Endodermal cell (in vitro differentiated cells): ENCODE measurements around the gene MED13L. TPM values are rescaled to one million over a fixed set of nuclear protein-coding genes. Genes with fewer than 3 reads are reported as not detected.

ENCODE experiments used
- DNase-seq: peaks from one replicate; pipeline ENCODE4 v3.0.0-alpha.2; 2017
- H3K27ac ChIP-seq: 2 replicates; pipeline ENCODE4 v1.5.1; 2013; ENCODE audit warnings: mild to moderate bottlenecking, low read depth, low read length, moderate library complexity
- H3K27me3 ChIP-seq: 2 replicates; pipeline ENCODE4 v1.6.1; 2013; ENCODE audit warnings: mild to moderate bottlenecking, low read length, moderate library complexity; ENCODE audit not compliant: insufficient read depth, control insufficient read depth, poor library complexity, severe bottlenecking
- H3K36me3 ChIP-seq: 2 replicates; pipeline ENCODE4 v1.7.0; 2013; ENCODE audit warnings: mild to moderate bottlenecking, low read length, moderate library complexity; ENCODE audit not compliant: control insufficient read depth, insufficient read depth
- H3K4me1 ChIP-seq: one replicate; pipeline ENCODE4 v1.7.0; 2013; ENCODE audit warnings: low read length; ENCODE audit not compliant: control insufficient read depth, insufficient read depth
- H3K4me3 ChIP-seq: 2 replicates; pipeline ENCODE4 v1.5.1; 2013; ENCODE audit warnings: mild to moderate bottlenecking, low read length, moderate library complexity
- H3K9ac ChIP-seq: 2 replicates; pipeline ENCODE4 v1.6.1; 2013; ENCODE audit warnings: mild to moderate bottlenecking, low read length, moderate library complexity; ENCODE audit not compliant: poor library complexity, severe bottlenecking; ENCODE audit errors: extremely low read depth
- H3K9me3 ChIP-seq: 2 replicates; pipeline ENCODE4 v1.6.1; 2013; ENCODE audit warnings: mild to moderate bottlenecking, low read length, moderate library complexity; ENCODE audit not compliant: control insufficient read depth
- H3K27ac Mint-ChIP-seq: 2 replicates; pipeline ENCODE4 v1.8.0; 2020; ENCODE audit warnings: mixed read lengths
- H3K27me3 Mint-ChIP-seq: 2 replicates; pipeline ENCODE4 v1.8.0; 2021; ENCODE audit warnings: mild to moderate bottlenecking, mixed read lengths; ENCODE audit not compliant: insufficient read depth
- H3K36me3 Mint-ChIP-seq: 2 replicates; pipeline ENCODE4 v1.8.0; 2020; ENCODE audit warnings: low read depth, mixed read lengths
- H3K4me1 Mint-ChIP-seq: 2 replicates; pipeline ENCODE4 v1.8.0; 2020; ENCODE audit warnings: mixed read lengths
- H3K4me3 Mint-ChIP-seq: 2 replicates; pipeline ENCODE4 v1.8.0; 2020; ENCODE audit warnings: mild to moderate bottlenecking, moderate library complexity, mixed read lengths
- H3K9me3 Mint-ChIP-seq: 2 replicates; pipeline ENCODE4 v1.8.0; 2020; ENCODE audit warnings: mild to moderate bottlenecking, mixed read lengths
- CTCF ChIP-seq: fragments of 200-600 bp; sonication (generic); conservative IDR thresholded peaks from 2 replicates; pipeline ENCODE4 v1.5.0; 2021; ENCODE audit warnings: antibody characterized with exemption, mild to moderate bottlenecking
- WGBS, 2 experiments: methylation state at CpG; one replicate each; pipeline versions ENCODE4 v1.1.5 to v1.1.7; 2013; ENCODE audit warnings: missing lambda C conversion rate in 2 of 2, mixed read lengths in 1 of 2; ENCODE audit not compliant: insufficient coverage in 1 of 2, insufficient read length in 1 of 2; 5-methylcytosine and 5-hydroxymethylcytosine counted together
- microRNA-seq: library from miRNA; unstranded; fragments of <30 nt; microRNA quantifications from one replicate; pipeline ENCODE4 v1.2.0, GENCODE V29; 2020; ENCODE audit warnings: borderline microRNAs expressed
- total RNA-seq, 2 donors: library from RNA; stranded (reverse); fragmentation: NEBNext Ultra II Directional in 1 of 2; extraction: Animal tissue kit (Norgen Biotek cat#: 25700) in 1 of 2; gene quantifications; 2 replicates in 1 of 2; 3 replicates in 1 of 2; pipeline ENCODE4 v1.2.1, GENCODE V29; 2021

Gene MED13L
- total RNA-seq, 2 donors from 2014 or later, result 101 to 111 TPM

DNA sequence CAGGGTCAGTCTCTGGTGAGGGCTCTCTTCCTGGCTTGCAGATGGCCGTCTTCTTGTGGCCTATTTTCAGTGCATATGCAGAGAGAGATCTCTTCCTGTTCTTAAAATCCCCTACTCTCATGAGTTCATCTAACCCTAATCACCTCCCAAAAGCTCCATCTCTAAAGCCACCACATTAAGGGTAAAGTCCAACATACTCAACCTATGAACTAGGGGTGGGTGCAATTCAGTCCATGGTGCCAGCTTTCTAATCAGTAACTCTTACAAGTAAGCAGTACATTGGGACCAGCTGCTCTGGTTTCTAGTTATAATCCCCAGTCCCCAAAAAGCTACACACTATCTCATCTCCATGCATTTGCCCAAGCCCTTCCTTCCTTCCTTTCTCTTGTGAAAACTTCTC lies 365.1 kb downstream of the MED13L start:
- H3K9me3 ChIP-seq, result peaks cover 5% of the 10 kb centered on the region
- Mint-ChIP-seq H3K4me3 (no peak overlapping the region), H3K36me3 (no peaks in the 10 kb centered on the region), H3K9me3 (no peaks in the 10 kb centered on the region), H3K4me1 (peaks cover 6% of the 10 kb centered on the region), H3K27ac (no peak overlapping the region), H3K27me3 (peaks cover 61% of the 10 kb centered on the region)
- TF ChIP-seq CTCF, result no peak
- H3K27ac ChIP-seq, result no peak overlapping the region
- peaks cover 2% of the 10 kb centered on the region for H3K4me1 ChIP-seq
- WGBS, 2 experiments, result 95 to 100% methylated on average over 1 of the region's 1 CpG
- H3K4me3 ChIP-seq, result no peak overlapping the region
- no peaks in the 10 kb centered on the region for H3K36me3 ChIP-seq
- peaks cover 62% of the 10 kb centered on the region for H3K27me3 ChIP-seq
- no peak overlapping the region for H3K9ac ChIP-seq
- no peak for DNase-seq

- TF ChIP-seq CTCF, result no peak
- Histone ChIP-seq H3K9ac (no peak overlapping the region), H3K4me3 (no peak overlapping the region), H3K4me1 (peaks cover 2% of the 10 kb centered on the region), H3K27ac (no peak overlapping the region), H3K36me3 (no peaks in the 10 kb centered on the region), H3K27me3 (peaks cover 59% of the 10 kb centered on the region), H3K9me3 (peaks cover 5% of the 10 kb centered on the region)
- Mint-ChIP-seq H3K36me3 (no peaks in the 10 kb centered on the region), H3K4me3 (no peak overlapping the region), H3K4me1 (peaks cover 6% of the 10 kb centered on the region), H3K9me3 (no peaks in the 10 kb centered on the region), H3K27ac (no peak overlapping the region), H3K27me3 (peaks cover 59% of the 10 kb centered on the region)
- DNase-seq, result peak; percentile 7
- WGBS, 2 experiments, result 93 to 100% methylated on average over 1 of the region's 1 CpG
These were observed 366.1 kb downstream of the MED13L start for GRCh38 chr12:115911360-115911759.

DNA sequence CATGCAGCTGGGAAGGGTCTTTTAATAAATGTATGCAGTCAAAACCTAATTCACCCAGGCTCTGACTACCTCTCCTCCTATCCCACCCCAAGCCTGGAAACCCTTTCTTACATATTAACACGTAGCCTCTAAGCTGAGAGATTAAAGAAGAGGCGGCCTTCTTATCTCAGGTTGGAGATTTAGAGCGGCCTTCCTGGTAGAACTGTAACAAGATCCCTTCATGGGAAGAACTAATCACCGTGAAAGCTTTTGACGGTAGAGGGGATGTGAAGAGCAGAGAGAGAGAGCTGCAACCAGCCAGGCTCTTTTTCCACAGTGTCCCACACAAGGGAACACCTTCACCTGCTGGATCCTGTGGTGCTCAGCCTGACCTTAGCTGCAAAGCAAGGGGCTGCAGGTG lies 367.4 kb downstream of the MED13L start:
- Histone ChIP-seq H3K4me1 (peaks cover 2% of the 10 kb centered on the region), H3K9me3 (peaks cover 5% of the 10 kb centered on the region), H3K36me3 (no peaks in the 10 kb centered on the region), H3K27me3 (peaks cover 47% of the 10 kb centered on the region), H3K27ac (no peak overlapping the region), H3K9ac (no peak overlapping the region), H3K4me3 (no peak overlapping the region)
- Mint-ChIP-seq H3K9me3 (no peaks in the 10 kb centered on the region), H3K27me3 (peaks cover 55% of the 10 kb centered on the region), H3K4me1 (peaks cover 6% of the 10 kb centered on the region), H3K4me3 (no peak overlapping the region), H3K36me3 (no peaks in the 10 kb centered on the region), H3K27ac (no peak overlapping the region)
- DNase-seq, result peak; percentile 65
- no peak for TF ChIP-seq CTCF
- 27 to 35% methylated on average over 2 to 5 of the region's 5 CpGs for WGBS, 2 experiments

Small RNA genes lying within 50 kb of the gene (microRNA-seq; reads per million reads assigned to microRNA genes)
- not detected for gene MIR620
